Measurements from ENCODE around the gene BLOC1S6. TPM values are rescaled to one million over a fixed set of nuclear protein-coding genes. Genes with fewer than 3 reads are reported as not detected.

Gene BLOC1S6
- total and polyA plus RNA-seq, 4 donors = 49.8 to 86.6 (median 60.4) TPM

Small RNA genes lying within 50 kb of the gene (small RNA-seq; reads per million reads assigned to genes)
- gene DPPA5P2 (ENCODE audit: low replicate concordance) (not detected), gene RF00019 (ENCODE audit: low replicate concordance) (not detected)

Other genes starting within 250 kb of the BLOC1S6 start
- 100 to 1,000 TPM; 142 to 279 TPM for gene GATM, start 208.8 kb upstream of the BLOC1S6 start, total RNA-seq
- gene GATM, start 208.8 kb upstream of the BLOC1S6 start, polyA plus RNA-seq (ENCODE audit: insufficient read length in 2 of 2) = 100 to 1,000 TPM; 152 to 249 TPM
- gene SLC30A4, start 64.6 kb upstream of the BLOC1S6 start, total RNA-seq = 10 to 100 TPM; 11.3 to 20.9 TPM
- 1 to 10 TPM; 6.4 to 6.9 TPM for gene SLC30A4, start 64.6 kb upstream of the BLOC1S6 start, polyA plus RNA-seq (ENCODE audit: insufficient read length in 2 of 2)
- gene SQOR, start 47.6 kb downstream of the BLOC1S6 start, total RNA-seq = 10 to 100 TPM; 13.3 to 25.2 TPM
- gene SQOR, start 47.6 kb downstream of the BLOC1S6 start, polyA plus RNA-seq (ENCODE audit: insufficient read length in 2 of 2) = 1 to 10 TPM; 3.9 to 4.9 TPM

Data from spinal cord (tissue), 4 donors.